OCI-LY1 (cell line): ENCODE measurements around the gene LRMDA.

Source experiments
- H2AFZ ChIP-seq: fragments of 200-600 bp; sonication (generic), shearing (Covaris generic); 2 replicates; pipeline ENCODE4 v1.6.0; 2014; ENCODE audit warnings: antibody characterized with exemption, mild to moderate bottlenecking, low read length
- H3F3A ChIP-seq: fragments of 200-600 bp; sonication (generic), shearing (Covaris generic); 2 replicates; pipeline ENCODE4 v1.6.0; 2014; ENCODE audit warnings: mild to moderate bottlenecking, antibody characterized with exemption, low read length, moderate library complexity; ENCODE audit not compliant: insufficient read depth
- H3K27ac ChIP-seq: fragments of 200-600 bp; sonication (generic); 2 replicates; pipeline ENCODE4 v1.5.1; 2014; ENCODE audit warnings: low read length, mixed run types, mild to moderate bottlenecking, low read depth; ENCODE audit not compliant: poor library complexity, severe bottlenecking
- H3K27me3 ChIP-seq: fragments of 200-600 bp; sonication (generic); 2 replicates; pipeline ENCODE4 v1.6.0; 2014; ENCODE audit warnings: antibody characterized with exemption, mild to moderate bottlenecking, low read length, moderate library complexity; ENCODE audit not compliant: insufficient read depth
- H3K36me3 ChIP-seq: fragments of 200-600 bp; sonication (generic); 2 replicates; pipeline ENCODE4 v1.6.1; 2014; ENCODE audit warnings: mild to moderate bottlenecking, antibody characterized with exemption, low read length, moderate library complexity, mixed read lengths; ENCODE audit not compliant: insufficient read depth
- H3K4me1 ChIP-seq: fragments of 200-600 bp; sonication (generic); 2 replicates; pipeline ENCODE4 v1.5.1; 2014; ENCODE audit warnings: mild to moderate bottlenecking, low read length, moderate library complexity; ENCODE audit not compliant: insufficient read depth, severe bottlenecking
- H3K4me2 ChIP-seq: fragments of 200-600 bp; sonication (generic), shearing (Covaris generic); 2 replicates; pipeline ENCODE4 v1.6.1; 2014; ENCODE audit warnings: low read length
- H3K4me3 ChIP-seq: fragments of 200-600 bp; sonication (generic); 2 replicates; pipeline ENCODE4 v1.5.1; 2014; ENCODE audit warnings: low read length, low read depth, mild to moderate bottlenecking, mixed read lengths; ENCODE audit not compliant: poor library complexity, severe bottlenecking
- H3K79me2 ChIP-seq: fragments of 200-600 bp; shearing (Covaris generic); 2 replicates; pipeline ENCODE4 v1.6.1; 2016; ENCODE audit warnings: mixed run types, low read length, mixed read lengths; ENCODE audit not compliant: insufficient read depth
- H3K9ac ChIP-seq: fragments of 200-600 bp; sonication (generic), shearing (Covaris generic); 2 replicates; pipeline ENCODE4 v1.6.1; 2014; ENCODE audit warnings: mild to moderate bottlenecking, low read length, mixed read lengths
- H3K9me2 ChIP-seq: fragments of 200-600 bp; sonication (generic), shearing (Covaris generic); 2 replicates; pipeline ENCODE4 v1.6.1; 2014; ENCODE audit warnings: low read depth, mild to moderate bottlenecking, low read length, mixed read lengths
- H3K9me3 ChIP-seq: fragments of 200-600 bp; shearing (Covaris generic); 2 replicates; pipeline ENCODE4 v1.6.1; 2014; ENCODE audit warnings: low read length, mixed read lengths
- H4K20me1 ChIP-seq: fragments of 200-600 bp; sonication (generic), shearing (Covaris generic); 2 replicates; pipeline ENCODE4 v1.6.0; 2016; ENCODE audit warnings: mild to moderate bottlenecking, low read length; ENCODE audit not compliant: insufficient read depth
- EZH2 ChIP-seq: fragments of 200-600 bp; sonication (generic), shearing (Covaris generic); IDR thresholded peaks from 2 replicates; pipeline ENCODE4 v1.8.0; 2017; ENCODE audit warnings: borderline replicate concordance, mixed run types, mild to moderate bottlenecking, antibody characterized with exemption, low read length, moderate library complexity, mixed read lengths
- TF ChIP-seq, protein P1 (sequence below): fragments of 200-600 bp; sonication (generic), shearing (Covaris generic); IDR thresholded peaks from 2 replicates; pipeline ENCODE4 v1.5.1; 2017; ENCODE audit warnings: mild to moderate bottlenecking, antibody characterized with exemption, low read length, moderate library complexity, mixed read lengths

LRMDA gene

DNA sequence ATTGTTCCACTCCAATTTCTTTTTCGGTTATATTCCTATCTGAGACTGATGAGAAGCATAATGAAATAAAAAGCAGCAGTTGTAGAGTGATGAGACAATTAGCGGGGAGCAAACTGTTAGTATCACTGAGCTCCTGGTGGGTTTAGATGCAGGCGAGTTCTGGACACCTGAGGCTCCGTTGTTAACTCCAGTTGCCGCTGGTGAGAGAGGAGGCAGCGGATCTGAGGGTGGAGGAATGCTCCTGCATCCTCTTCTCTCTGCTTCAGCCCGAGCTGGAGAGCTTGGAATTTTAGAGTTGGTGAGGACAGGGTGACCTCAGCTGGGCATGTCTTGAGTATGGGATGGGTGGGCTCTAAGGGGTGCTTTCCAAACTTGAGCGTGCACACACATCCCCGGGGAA lies 31.4 kb downstream of the LRMDA start:
- Histone ChIP-seq H3K9ac (no peak overlapping the region), H3K27ac (no peak overlapping the region), H3K9me3 (no peaks in the 10 kb centered on the region), H2AFZ (no peak overlapping the region), H3F3A (no peaks in the 10 kb centered on the region), H3K4me2 (no peak overlapping the region), H3K27me3 (no peaks in the 10 kb centered on the region), H3K4me1 (peaks cover 9% of the 10 kb centered on the region), H3K79me2 (no peaks in the 10 kb centered on the region), H4K20me1 (no peaks in the 10 kb centered on the region), H3K4me3 (no peak overlapping the region), H3K36me3 (no peaks in the 10 kb centered on the region), H3K9me2 (no peaks in the 10 kb centered on the region)
- TF ChIP-seq EZH2: no peak
- TF ChIP-seq, protein P1, sequence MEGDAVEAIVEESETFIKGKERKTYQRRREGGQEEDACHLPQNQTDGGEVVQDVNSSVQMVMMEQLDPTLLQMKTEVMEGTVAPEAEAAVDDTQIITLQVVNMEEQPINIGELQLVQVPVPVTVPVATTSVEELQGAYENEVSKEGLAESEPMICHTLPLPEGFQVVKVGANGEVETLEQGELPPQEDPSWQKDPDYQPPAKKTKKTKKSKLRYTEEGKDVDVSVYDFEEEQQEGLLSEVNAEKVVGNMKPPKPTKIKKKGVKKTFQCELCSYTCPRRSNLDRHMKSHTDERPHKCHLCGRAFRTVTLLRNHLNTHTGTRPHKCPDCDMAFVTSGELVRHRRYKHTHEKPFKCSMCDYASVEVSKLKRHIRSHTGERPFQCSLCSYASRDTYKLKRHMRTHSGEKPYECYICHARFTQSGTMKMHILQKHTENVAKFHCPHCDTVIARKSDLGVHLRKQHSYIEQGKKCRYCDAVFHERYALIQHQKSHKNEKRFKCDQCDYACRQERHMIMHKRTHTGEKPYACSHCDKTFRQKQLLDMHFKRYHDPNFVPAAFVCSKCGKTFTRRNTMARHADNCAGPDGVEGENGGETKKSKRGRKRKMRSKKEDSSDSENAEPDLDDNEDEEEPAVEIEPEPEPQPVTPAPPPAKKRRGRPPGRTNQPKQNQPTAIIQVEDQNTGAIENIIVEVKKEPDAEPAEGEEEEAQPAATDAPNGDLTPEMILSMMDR: no peak

DNA sequence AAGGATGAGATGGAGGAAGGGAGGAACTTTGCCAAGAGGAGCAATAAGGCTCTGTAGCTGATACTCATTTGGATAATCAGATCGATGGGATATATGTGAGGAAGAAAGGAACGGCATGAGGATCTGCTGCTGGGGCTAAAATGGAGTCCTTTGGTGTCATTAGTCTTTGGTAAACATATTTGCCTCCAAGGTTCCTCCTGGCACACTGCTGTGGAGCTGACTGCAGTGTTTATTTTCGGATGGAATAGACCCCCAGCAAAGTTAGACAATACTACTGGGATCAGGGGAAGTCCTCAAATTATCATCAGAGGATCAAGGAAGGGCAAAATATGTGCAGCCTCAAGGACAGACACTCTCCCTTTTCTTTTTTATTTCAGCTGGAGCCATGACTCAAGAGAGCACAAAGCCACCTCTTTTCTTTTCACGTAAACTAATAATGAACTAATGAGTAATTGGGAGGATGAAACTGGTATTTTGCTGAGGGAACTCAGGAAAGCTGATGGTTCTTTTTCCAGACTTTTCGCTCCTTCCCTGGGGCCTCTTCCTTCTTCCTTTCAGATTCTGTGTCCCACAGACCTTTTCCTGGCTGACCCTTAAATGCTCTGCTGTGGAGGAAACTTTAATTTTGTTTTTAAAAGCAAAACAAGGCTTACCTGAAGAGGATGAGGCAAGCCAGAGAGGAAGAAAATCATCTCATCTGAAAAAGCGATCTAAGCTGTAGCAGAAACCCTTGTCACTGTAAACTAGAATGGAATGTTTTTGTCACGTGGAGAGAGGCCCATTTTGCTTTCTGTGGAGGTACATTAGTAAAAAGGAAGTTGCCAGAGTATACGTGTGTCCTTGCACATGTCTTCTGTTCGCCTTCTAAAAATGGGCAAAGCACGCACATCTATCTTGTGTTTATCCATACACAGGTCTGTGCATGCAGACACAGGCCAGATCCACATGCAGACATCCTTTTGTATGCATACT lies 33.3 kb downstream of the LRMDA start:
- TF ChIP-seq, protein P1: no peak
- no peak for TF ChIP-seq EZH2
- Histone ChIP-seq H4K20me1 (no peaks in the 10 kb centered on the region), H3K36me3 (no peaks in the 10 kb centered on the region), H3K4me2 (no peak overlapping the region; the same call in 1 of the 2 replicates), H3K9ac (no peak overlapping the region), H3K9me3 (no peaks in the 10 kb centered on the region), H3F3A (no peaks in the 10 kb centered on the region), H3K79me2 (no peaks in the 10 kb centered on the region), H2AFZ (no peak overlapping the region), H3K27ac (no peak overlapping the region), H3K4me1 (peaks cover 9% of the 10 kb centered on the region), H3K4me3 (no peak overlapping the region), H3K9me2 (no peaks in the 10 kb centered on the region), H3K27me3 (no peaks in the 10 kb centered on the region)

DNA sequence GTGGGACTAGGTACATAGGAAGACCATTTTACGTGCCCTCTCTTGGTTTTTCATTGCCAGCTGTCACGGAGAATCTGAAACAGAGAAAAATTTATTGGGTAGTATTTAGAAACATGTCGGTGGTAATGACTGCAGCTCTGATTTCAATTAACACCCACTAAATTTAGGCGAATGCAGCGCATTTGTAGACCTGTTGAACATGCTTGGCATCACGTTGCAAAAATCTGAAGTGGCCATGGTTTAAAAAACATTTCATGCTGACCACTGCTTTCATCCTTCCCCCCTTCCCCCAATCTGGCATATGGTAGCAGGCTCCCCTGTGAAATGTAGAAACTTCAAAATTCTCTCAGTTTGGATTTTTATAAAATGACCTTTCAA lies 34.0 kb downstream of the LRMDA start:
- H3F3A ChIP-seq: no peaks in the 10 kb centered on the region
- H2AFZ ChIP-seq: no peak overlapping the region
- no peaks in the 10 kb centered on the region for H3K36me3 ChIP-seq
- H3K9me2 ChIP-seq: no peaks in the 10 kb centered on the region
- H4K20me1 ChIP-seq: no peaks in the 10 kb centered on the region
- H3K27me3 ChIP-seq: no peaks in the 10 kb centered on the region
- no peak overlapping the region for H3K27ac ChIP-seq
- TF ChIP-seq, protein P1: no peak
- no peak for TF ChIP-seq EZH2
- peaks cover 9% of the 10 kb centered on the region for H3K4me1 ChIP-seq
- H3K4me2 ChIP-seq: no peak overlapping the region; the same call in 1 of the 2 replicates
- no peak overlapping the region for H3K4me3 ChIP-seq
- H3K9me3 ChIP-seq: no peaks in the 10 kb centered on the region
- H3K9ac ChIP-seq: no peak overlapping the region
- H3K79me2 ChIP-seq: no peaks in the 10 kb centered on the region
